RCC 7860 (cell line): Measurements from ENCODE around the gene FER.
"Not testable (repeated sequence)": the region's sequence is repeated elsewhere in the genome, so short reads cannot be mapped to it uniquely, and the experiment has no call there.

Experiments used
- DNase-seq: peaks from one replicate; pipeline ENCODE4 v3.0.0-alpha.2; 2015; ENCODE audit warnings: low spot score
- FAIRE-seq: peaks from 2 replicates; lab custom pipeline; 2012; peaks lifted over from hg19 to GRCh38; lab: Jason Lieb, UNC

Gene FER

DNA sequence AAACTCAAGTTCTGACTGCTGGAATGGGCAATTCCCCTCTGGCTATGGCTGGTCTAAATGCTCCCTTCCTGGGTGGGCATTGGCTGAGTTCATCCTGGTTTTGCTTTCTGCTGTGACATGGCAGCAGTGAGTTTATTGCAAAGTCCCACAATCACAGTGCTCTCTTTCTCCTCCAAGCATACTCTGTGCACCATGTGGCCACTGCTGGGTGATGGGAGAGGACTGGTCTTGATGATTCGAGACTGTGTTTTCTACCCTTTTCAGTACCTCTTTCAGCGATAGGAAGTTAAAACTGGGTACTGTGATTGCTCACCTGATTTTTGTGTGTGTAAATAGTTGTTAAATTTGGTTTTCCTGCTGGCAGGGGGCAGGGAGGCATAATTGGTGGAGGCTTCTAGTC, 49.7 kb downstream of the FER start:
- FAIRE-seq (no peak), DNase-seq (no peak)

DNA sequence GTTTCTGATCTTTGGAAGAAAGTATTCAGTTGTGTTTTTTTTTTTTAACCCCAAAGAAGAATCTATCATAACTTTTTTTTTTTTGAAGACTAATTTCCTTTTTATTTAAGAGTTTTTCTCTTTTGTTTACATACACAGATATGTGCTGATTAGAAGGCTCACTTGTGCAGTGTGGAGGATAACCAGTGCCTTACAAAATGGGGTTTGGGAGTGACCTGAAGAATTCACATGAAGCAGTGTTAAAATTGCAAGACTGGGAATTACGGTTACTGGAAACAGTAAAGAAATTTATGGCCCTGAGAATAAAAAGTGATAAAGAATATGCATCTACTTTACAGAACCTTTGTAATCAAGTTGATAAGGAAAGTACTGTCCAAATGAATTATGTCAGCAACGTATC, 50.3 kb downstream of the FER start:
- DNase-seq = no peak
- FAIRE-seq = no peak

DNA sequence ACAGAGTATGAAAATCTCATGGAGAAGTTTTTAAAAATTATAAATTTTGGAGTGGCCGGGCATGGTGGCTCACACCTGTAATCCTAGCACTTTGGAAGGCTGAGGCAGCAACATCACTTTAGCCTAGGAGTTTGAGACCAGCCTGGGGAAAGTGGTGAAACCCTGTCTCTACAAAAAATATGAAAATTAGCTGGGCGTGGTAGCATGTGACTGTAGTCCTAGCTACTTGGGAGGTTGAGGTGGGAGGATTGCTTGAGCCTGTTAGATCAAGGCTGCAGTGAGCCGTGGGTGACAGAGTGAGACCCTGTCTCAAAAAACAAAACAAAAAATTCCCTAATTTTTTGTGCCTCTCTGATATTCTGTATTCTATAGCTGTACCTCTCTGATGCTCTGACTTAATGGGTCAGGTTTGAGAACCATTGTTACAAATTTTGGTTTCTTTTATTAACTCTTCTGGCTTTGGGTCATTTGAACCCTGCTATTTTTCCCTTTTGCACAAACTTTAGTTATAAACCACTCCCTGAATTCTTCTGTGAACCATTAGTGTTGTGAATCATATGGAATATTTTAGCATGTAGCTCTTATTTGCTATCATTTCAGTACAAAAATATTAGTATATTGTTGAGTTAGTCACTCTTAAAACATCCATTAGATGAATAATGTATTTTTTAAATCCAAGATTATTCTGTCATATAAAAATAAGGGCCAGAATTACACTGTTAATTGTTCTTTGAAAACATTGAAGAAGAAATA, 51.0 kb downstream of the FER start:
- DNase-seq = no peak
- FAIRE-seq = no peak

DNA sequence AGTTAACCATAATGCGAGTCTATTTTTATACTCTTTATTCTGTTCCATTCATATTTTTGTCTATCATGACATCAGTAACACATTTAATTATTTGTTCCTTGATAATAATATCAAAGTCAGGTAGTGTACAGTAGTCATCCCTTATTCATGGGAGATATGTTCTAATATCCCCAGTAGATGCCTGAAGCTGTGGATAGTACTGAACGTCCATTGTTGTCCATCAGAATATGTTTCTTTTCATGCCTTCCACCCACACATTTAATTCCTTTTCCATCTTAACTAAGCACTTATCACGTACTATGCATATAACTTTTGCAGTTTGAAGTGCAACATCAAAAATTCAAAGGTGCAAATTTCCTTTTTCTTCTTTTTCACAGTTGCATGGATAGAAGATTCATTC, 53.6 kb downstream of the FER start:
- no peak for FAIRE-seq
- no peak for DNase-seq

DNA sequence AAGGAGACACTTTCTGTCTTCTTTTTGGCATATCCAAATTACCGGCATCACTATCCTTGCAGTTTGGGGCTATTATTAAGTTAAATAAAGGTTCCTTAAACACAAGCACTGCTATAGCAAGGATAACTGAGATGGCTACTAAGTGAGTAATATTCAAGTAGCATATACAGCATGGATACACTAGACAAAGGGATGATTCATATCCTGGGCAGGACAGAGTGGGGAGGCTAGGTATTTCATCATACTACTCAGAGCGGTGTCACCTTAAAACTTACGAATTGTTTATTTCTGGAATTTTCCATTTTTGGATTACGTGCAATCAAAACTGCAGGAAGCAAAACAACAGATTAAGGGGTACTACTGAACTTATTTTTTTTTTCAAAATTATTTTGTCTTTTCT, 54.1 kb downstream of the FER start:
- peak; percentile 94 for FAIRE-seq
- DNase-seq = peak; percentile 86

DNA sequence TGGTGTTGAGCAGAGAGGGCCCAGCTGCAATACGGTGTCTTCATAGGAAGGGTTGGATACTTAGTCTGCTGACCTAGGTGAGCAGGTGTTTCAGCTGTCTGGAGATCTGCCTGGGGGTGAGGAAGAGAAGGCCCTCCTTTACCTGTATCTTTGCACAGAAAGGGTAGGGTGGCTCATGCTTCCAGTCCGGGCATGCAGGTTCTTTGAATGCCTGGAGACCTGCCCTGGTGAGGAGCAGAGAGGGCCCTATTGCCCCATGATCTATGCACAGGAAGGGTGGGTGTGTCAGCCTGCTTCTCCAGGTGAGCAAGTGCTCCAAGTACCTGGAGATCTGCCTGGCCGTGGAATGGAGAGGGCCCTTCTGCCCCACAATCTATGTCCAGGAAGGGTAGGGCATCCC, 63.0 kb downstream of the FER start:
- DNase-seq (no peak), FAIRE-seq (no peak)

DNA sequence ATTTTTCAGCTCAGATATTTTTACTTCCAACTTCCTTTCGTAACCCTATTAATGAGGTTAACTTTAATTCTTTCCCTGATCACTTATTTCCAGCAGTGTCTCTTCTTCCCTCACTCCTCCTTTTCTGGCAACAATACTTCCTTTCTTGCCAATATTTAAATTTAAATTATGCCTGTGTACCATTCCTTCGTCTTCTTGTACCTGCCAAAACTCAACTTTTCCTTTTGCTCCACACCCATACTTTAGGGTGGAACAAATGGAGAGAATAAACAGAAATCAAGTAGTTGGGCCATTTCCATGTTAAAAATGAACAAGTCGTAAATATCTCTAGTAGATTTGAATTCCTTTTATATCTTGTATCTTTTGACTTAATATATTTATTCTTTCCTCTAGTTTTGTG, 66.0 kb downstream of the FER start:
- no peak for FAIRE-seq
- DNase-seq = no peak

DNA sequence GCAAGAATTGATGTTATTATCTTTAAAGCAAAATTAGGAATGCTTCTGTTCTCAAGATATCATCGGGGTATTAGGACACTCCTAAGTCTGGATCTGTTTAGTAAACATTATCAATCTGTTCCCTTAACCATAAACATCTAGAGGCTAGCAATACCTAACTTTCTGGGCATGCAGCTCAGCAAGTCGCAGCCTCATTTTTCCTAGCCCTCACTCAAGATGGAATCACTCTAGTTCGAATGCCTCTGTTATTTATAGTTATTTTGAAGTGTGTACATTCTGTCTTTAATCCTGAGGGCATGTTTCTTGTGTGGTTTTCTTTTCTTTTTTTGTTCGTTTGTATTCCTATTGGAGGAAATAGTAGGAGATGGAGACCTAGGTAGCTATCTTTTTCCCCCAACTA, 66.9 kb downstream of the FER start:
- no peak for FAIRE-seq
- no peak for DNase-seq

DNA sequence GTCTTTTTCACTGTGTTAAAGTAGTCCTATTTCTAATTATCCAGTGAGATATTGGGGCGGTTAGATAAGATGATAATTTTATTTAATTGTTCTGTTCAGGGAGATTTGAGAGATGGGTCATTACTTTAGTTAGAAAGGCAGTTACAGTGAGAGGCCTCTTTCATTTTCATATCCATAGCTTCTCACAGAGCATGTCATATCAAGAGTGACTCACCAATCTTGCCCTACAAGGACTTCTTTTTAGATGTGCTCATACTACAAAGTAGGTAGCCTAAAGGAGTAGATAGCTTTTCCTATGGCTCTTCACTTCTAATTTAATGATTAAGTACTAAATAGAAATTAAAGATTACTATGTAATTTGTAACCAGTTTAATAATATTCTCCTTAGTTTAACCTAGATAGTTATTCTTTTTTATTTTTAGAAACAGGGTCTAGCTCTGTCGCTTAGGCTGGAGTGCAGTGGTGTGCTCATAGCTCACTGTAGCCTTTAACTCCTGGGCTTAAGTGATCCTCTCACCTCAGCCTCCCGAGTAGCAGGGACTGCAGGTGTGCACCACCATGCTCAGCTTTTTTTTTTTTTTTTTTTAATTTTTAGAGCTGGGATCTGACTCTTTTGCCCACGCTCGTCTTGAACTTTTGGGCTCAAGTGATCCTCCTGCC, 71.0 kb downstream of the FER start:
- no peak for FAIRE-seq
- DNase-seq = peak; percentile 42

DNA sequence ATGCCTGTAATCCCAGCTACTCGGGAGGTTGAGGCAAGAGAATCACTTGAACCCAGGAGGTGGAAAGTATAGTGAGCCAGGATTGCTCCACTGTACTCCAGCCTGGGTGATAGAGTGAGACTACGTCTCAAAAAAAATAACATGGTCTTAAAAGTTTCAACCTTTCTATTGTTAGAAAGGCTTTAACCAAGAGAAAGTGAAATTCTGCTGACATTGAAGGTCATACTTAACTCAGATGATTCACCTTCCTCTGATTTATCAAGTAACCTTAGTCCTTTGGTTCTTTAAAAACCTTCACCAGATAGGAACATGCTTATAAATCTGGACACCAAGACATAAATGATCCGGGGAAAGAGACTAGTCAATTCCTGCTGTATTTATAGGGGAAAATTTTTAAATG, 73.3 kb downstream of the FER start:
- FAIRE-seq = no peak
- DNase-seq = no peak

DNA sequence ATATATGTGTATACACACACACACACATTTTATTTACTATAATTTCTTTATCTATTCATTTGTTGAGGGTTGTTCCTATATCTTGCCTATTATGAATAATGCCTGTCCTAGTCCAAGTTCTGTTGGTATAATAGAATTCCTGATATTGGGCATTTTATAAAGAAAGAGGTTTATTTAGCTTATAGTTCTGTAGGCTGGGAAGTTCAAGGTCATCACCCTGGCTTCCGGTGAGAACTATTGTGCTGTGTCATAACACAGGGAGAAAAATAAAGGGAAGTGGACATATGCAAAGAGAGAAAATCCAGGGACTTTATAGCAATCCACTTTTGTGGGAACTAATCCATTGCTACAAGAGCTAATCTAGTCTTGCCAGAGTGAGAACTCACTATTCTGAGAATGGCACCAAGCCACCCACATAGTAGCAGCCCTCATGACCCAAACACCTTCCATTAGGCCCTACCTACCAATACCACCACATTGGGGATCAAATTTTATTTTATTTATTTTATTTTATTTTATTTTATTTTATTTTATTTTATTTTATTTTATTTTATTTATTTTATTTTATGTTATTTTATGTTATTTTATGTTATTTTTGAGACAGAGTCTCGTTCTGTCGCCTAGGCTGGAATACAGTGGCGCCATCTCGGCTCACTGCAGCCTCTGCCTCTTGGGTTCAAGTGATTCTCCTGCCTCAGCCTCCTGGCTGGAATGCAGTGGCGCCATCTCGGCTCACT, 74.7 kb downstream of the FER start:
- DNase-seq = no peak
- FAIRE-seq = no peak

DNA sequence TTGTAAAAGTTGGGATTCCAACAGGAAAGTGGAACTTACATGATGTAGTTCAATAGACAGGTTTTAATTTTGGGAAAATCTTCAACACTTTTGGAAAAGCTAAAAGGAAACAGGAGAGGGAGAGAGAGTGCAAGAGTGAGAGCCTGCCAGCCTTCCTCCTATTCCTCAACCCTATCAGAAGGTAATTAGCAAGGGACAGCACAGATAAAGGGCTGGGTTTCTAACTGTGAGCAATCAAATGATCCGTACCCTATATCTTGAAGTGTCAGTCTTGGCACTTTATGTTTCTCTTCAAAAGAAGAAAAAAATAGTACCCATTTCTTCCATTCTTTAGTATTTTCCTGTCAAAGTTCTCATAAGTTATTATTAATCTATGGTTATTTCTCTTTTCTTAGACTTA, 79.4 kb downstream of the FER start:
- DNase-seq (no peak), FAIRE-seq (no peak)

DNA sequence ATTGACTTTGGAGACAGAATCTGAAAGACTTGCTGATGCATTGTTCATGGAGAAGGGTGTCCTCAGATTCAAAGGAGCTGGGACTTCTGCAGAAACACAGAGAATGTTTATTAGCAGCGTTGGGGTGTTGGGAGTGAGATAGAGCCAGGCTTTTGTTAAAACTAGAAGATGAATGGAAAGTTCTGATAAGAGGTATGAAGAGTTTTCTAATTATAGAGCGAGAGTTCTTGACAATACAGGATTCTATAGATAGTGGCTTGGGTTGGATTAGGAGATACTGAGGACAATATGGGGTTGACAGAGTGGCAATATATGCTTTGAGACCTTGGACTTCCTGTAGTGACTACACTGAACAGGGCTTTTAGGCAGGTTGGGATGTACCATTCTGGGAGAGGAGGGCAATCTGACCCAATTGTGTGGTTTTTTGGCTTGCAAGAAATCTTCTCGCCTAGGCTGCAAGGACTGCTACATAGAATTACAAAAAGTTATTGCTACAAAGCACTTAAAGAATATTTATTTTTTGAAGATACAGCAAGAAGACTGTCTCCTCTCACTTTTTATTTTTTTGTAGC, 83.1 kb downstream of the FER start:
- DNase-seq (no peak), FAIRE-seq (no peak)

DNA sequence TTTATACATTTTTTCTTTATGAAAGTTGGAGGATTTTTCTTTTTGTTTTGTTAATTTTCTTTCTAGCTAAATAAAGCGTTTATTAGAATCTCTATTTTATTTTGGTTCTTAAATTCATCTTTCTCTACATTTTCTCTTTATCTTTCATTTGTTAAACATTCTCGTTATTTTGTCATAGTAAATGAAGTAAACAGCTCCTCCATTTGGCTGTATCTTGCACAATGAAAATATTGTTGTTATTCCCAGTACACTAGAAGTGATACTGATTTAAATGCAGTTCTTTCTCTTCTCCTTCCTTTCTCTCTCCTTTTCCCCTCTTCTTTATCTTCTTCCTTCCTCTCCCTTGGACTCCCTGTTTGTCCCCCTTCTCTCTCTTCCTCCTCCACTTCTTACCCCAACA, 88.8 kb downstream of the FER start:
- no peak for DNase-seq
- no peak for FAIRE-seq

DNA sequence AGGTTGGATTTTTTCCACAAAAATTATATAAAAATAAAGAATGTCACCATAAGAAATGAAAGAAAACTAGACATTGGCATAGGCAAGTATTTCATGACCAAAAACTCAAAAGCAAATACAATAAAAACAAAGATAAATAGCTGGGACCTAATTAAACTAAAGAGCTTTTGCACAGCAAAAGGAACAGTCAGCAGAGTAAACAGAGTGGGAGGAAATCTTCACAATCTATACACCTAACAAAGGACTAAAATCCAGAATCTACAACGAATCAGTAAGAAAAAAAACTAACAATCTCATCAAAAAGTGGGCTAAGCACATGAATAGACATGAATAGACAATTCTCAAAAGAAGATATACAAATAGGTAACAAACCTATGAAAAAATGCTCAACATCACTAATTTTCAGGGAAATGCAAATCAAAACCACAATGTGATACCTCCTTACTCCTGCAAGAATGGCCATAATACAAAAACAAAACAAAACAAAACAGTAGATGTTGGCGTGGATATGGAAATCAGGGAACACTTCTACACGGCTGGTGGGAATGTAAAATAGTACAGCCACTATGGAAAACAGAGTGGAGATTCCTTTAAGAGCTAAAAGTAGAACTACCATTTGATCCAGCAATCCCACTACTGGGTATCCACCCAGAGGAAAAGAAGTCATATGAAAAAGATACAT, 94.7 kb downstream of the FER start:
- not testable (repeated sequence) for DNase-seq, FAIRE-seq

DNA sequence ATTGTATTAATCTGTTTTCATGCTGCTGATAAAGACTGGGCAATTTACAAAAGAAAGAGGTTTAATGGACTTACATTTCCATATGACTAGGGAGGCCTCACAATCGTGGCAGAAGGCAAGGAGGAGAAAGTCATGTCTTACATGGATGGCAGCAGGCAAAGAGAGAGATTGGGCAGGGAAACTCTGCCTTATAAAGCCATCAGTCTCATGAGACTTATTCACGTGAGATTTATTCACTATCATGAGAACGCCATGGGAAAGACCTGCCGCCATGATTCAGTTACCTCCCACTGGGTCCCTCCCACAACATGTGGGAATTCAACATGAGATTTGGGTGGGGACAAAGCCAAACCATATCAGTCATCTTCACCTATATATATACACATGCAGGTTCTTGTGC, 103.4 kb downstream of the FER start:
- FAIRE-seq, DNase-seq: not testable (repeated sequence)

DNA sequence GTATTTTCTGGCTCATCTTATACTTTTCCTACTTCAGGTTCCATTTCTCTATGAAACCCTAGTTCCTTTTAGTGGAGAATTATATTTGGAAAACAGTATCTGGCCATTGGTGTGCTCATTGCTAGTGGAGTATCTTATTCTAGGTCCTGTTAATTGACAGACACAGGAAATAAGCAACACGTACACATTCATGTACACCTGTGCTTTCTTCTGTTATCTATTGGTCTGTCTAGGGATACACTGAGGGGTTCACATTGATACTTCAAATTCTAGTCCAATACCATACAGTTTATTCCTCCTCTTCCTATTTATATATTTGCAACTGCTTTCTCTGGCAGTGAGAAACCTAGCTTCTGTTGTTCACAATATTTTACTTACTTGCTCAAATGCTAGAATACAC, 110.2 kb downstream of the FER start:
- DNase-seq (no peak), FAIRE-seq (no peak)

DNA sequence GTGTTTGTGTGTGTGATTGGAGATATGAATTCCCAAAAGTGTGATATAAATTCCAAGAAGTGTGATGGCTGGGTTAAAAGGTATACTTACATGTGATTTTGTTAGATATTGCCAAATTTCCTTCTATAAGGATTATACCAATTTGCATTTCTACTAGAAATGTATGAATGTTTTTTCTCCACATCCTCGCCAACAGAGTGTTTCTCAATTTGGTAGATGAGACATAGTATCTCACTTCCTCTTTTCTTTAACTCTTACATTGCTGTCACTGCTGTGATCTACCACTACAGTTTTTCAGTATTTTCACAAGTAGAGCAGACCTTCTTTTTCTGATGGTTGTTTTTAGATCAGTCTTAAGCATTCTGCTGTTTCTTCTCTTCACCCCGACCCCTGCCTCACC, 111.3 kb downstream of the FER start:
- FAIRE-seq = no peak
- DNase-seq = no peak

DNA sequence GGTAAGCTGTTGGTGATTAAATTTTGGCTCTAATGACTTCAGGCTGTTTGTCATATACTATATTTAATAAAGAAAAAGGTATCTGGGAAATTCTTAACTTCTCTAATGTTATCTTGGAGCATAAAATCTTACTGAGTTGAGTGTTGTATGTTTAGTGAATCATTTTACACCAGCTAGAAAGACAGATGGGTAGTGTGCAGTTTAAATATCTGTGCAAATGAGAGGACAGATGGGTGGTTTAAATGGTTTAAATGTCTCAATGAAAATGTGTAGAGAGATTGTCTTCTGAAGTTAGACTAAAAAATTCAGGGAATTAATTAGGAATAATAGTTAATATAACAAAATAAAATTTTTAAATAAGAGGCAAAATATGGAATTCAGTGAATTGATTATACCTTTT, 114.5 kb downstream of the FER start:
- DNase-seq (no peak), FAIRE-seq (no peak)

DNA sequence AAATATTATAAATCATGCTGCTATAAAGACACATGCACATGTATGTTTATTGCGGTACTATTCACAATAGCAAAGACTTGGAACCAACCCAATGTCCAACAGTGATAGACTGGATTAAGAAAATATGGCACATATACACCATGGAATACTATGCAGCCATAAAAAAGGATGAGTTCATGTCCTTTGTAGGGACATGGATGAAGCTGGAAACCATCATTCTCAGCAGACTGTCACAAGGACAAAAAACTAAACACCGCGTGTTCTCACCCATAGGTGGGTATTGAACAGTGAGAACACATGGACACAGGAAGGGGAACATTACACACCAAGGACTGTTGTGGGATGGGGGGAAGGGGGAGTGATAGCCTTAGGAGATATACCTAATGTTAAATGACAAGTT, 118.4 kb downstream of the FER start:
- not testable (repeated sequence) for DNase-seq, FAIRE-seq

DNA sequence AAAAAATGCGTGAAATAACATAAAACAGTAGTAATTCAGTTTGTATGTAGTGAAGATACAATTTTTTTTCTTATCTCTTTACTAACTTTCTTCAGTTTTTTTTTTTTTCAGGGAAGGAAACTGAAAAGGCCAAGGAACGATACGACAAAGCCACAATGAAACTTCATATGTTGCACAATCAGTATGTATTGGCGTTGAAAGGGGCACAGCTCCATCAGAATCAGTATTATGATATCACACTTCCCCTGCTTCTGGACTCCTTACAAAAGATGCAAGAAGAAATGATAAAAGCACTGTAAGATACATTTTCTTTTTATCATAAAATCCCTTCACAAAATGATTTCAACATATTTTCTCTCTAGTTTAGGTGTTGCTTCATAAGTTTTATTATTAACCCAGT, 120.0 kb downstream of the FER start:
- DNase-seq (no peak), FAIRE-seq (no peak)
